Non-pigmented ciliary epithelial cell (primary cell): ENCODE data around the gene PRDM9.
"Not testable (repeated sequence)": the region's sequence is repeated elsewhere in the genome, so short reads cannot be mapped to it uniquely, and the experiment has no call there.

ENCODE experiments used
- DNase-seq: peaks from one replicate; pipeline ENCODE4 v3.0.0-alpha.2; 2010; ENCODE audit warnings: low read depth

PRDM9 gene

GRCh38 chr5:23507278-23507685 lies at the start of gene PRDM9:
Gene PRDM9 (plus strand): TSS chr5:23507609. CDS start chr5:23509034, 1,425 bp downstream.
- no peak for DNase-seq

GRCh38 chr5:23457780-23458179 lies 49.6 kb upstream of the PRDM9 start:
- no peak for DNase-seq

DNA sequence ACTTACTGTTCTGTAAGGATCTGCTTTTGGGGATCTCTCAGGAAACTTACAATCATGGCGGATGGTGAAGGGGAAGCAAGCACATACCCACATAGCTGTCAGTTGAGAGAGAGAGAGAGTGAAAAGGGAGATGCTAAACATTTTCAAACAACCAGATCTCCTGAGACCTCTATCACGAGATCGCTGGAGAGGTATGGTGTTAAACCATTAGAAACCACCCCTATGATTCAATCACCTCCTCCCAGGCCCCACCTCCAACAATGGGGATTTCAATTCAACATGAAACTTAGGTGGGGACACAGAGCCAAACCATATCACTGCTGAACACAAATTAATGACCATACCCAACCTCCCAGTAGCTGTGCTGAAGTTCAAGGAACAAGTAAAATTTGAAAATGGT lies 48.2 kb upstream of the PRDM9 start:
- no peak for DNase-seq

GRCh38 chr5:23461576-23461975 lies 45.8 kb upstream of the PRDM9 start:
- no peak for DNase-seq

- peak; percentile 59 for DNase-seq
These were observed 41.0 kb upstream of the PRDM9 start for GRCh38 chr5:23466401-23466912.

GRCh38 chr5:23468658-23469057 lies 38.8 kb upstream of the PRDM9 start:
- no peak for DNase-seq

DNA sequence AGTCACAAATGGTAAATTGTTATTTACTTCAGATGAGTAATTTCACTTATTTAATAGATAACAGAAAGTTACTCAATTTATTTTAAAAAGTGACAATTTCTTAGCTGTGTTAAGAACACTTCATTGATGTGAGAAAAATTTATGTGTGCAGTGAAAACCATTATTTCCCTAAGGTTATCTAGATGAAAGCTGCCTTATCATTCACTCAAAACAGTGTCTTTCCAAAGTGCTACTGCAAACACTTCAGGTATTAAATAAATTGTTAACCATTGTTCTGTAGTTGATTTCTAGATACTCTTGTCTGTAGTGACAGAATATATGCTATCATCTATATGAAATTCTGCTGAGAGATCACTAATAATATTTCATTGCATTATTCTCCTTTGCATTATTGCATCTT lies 33.5 kb upstream of the PRDM9 start:
- no peak for DNase-seq

- DNase-seq = no peak
These were observed 33.1 kb upstream of the PRDM9 start for GRCh38 chr5:23474315-23474714.

- DNase-seq = no peak
These were observed 30.8 kb upstream of the PRDM9 start for GRCh38 chr5:23476580-23476979.

DNA sequence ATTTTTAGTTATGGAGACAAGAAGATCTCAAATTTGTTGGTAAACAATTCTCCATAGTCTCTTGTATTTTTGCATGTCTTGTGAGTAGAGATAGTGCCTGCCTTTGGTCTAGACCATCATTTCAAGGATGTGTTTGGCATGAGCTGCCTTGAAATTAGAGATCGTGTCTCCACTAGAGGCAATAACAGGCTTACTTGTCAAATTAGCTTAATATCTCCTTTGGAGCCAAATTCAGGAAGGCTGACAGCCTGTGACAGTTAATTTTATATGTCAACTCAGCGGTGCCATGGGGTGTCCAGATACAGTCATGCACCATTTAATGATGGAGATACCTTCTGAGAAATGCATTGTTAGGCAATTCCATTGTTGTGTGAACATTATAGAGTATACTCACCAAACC lies 24.8 kb upstream of the PRDM9 start:
- DNase-seq = no peak

DNA sequence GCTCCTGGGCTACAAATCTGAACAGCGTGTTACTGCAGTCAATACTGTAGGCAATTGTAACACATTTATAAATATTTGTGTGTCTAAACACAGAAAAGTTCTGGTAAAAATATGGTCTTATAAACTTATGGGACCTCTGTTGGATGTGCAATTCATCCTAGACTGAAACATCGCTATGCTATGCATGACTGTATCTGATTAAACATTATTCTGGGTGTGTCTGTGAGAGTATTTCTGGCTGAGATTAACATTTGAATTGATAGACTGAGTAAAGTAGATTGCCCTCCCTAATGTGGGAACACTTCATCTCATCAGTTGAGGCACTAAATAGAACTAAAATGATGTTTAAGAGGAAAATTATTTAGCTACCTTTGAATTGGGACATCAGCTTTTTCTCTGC lies 24.3 kb upstream of the PRDM9 start:
- no peak for DNase-seq

- DNase-seq = no peak
These were observed 23.3 kb upstream of the PRDM9 start for GRCh38 chr5:23484096-23484495.

DNA sequence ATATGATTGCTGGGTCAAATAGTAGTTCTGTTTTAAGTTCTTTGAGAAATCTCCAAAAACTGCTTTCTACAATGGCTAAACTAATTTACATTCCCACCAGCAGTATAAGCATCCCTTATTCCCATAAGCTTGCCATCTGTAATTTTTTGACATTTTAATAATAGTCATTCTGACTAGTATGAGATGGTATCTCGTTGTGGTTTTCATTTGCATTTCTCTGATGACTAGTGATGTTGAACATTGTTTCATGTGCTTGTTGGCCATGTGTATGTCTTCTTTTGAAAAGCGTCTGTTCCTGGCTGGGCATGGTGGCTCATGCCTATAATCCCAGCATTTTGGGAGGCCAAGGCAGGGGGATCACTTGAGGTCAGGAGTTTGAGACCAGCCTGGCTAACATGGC lies 21.2 kb upstream of the PRDM9 start:
- DNase-seq = not testable (repeated sequence)

DNA sequence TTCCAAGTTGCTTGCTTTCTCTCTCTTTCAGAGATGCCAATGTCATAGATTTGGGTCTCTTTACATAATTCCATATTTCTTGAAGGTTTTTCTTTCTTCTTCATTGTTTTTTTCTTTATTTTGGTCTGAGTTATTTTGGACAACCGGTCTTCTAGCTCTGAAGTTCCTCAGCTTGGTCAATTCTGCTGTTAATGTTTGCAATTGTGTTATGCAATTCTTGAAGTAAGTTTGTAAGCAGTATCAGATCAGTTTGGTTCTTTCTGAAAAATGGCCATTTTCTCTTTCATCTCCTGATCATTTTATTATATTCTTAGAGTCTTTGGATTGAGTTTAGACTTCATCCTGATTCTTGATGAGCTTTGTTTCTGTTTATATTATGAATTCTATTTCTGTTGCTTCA lies 16.4 kb upstream of the PRDM9 start:
- no peak for DNase-seq

- no peak for DNase-seq
These were observed 12.9 kb upstream of the PRDM9 start for GRCh38 chr5:23494558-23494957.

- no peak for DNase-seq
These were observed 10.8 kb upstream of the PRDM9 start for GRCh38 chr5:23496576-23496975.

DNA sequence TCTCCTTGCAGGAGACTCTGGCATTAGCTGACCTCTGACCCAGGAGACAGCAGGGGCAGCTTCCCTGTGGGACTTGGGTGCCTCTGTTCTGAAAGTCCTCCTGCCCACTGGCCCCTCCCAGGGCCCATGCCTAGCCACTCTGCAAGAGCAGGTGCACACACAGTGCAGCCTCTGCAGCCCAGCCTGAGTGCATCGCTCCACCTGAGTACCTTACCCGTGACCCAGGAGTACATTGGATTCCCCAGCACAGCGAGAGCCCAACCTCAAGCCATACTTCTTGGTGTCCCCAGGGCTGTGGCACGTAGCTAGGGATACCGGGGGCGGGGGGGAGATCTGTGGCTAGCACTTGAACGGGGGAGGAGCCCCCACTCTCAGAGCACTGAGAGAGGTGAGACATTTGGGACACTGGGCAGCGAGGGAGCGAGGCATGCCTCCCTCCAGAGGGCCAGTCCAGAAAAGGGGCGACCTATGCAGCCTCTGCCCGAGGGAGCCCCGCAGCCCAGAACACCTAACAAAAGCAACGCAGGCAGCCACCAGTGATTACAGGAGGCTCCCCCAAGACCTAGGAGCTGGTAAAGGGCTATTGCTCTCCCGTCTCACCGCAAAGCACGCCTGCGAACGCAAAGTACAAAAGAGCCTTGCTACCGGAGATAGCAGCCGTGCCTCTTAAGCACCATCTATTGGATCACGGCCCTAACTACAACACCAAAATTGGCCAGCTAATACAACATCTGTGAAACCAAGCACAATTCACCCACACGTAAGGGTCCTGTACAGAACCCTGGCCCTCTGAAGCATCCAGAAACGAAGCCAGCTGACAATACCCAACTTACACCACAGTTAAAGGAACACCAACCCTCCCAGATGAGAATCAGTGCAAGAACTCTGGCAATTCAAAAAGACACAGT lies 826 bp upstream of the PRDM9 start:
- DNase-seq = no peak

GRCh38 chr5:23510434-23510833 lies 3.0 kb downstream of the PRDM9 start:
- not testable (repeated sequence) for DNase-seq

- DNase-seq = no peak
These were observed 15.1 kb downstream of the PRDM9 start for GRCh38 chr5:23522553-23522952.

DNA sequence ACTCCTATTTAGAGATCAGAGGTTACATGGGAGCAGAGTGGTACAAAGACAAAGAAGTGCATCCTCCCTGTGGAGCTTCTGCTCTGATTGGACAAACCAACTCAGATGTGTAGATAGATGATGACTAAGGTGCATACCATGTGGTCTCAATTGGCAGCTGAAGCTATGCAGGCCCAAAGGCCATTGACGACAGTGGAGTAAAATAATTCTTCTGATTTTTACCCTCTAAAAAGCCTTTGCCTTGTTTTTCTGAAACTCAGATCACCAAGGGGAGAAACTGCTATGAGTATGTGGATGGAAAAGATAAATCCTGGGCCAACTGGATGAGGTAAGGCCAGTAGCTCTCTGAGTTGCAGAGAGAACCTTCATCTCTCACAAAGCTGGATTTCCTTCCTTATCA lies 15.6 kb downstream of the PRDM9 start:
- DNase-seq = no peak

- DNase-seq = no peak
These were observed 16.6 kb downstream of the PRDM9 start for GRCh38 chr5:23523998-23524397.

- no peak for DNase-seq
These were observed 18.3 kb downstream of the PRDM9 start for GRCh38 chr5:23525751-23526150.

DNA sequence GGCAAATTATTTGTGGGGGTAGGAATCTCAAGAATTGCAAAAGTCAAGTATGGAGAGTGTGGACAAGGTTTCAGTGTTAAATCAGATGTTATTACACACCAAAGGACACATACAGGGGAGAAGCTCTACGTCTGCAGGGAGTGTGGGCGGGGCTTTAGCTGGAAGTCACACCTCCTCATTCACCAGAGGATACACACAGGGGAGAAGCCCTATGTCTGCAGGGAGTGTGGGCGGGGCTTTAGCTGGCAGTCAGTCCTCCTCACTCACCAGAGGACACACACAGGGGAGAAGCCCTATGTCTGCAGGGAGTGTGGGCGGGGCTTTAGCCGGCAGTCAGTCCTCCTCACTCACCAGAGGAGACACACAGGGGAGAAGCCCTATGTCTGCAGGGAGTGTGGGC lies 19.2 kb downstream of the PRDM9 start:
- not testable (repeated sequence) for DNase-seq
